OCI-M2 (cell line): ENCODE results near the gene RBP5.
"Not testable (repeated sequence)": the region's sequence is repeated elsewhere in the genome, so short reads cannot be mapped to it uniquely, and the experiment has no call there.

Experiments used
- DNase-seq: peaks from one replicate; lab custom pipeline; 2025; ENCODE audit not compliant: unreplicated experiment; lab: John Stamatoyannopoulos, UW

RBP5 gene

DNA sequence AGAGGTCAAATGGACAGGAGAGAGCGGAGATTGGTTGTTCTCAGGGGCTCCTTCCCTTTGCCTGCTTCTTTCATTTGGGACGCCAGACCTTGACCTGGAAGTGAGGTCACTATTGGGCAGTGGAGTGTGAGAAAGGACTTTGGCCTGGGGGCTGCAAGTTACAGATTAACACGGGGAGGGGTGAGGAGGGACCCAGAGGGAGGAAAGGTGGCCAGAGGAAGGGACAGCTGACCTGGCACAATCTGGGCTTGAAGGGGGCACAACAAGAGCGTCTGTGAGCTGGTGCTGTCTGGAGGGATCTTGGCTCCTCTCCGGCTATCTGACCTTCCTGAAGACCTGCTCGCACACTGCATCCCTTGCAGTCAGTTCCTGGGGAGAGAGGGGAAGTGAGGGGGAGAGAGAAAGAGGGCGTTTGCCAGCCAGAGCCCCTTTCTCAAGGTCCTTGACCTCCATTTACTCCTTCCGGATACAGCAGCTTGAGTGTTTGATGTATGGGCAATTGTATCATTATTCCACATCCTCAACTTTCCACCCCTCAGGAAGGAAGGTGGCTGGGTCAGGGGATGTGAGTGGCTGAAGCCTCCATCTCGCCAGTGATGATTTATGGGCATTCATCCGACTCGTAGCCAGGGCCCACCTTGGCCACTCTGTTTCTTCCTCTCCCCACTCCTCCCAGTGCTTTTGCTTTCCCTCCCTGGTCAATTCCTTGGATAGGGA, 4.7 kb downstream of the RBP5 start:
- DNase-seq = no peak

- no peak for DNase-seq
Measured at GRCh38 chr12:7122811-7123769, 5.6 kb downstream of the RBP5 start.

DNA sequence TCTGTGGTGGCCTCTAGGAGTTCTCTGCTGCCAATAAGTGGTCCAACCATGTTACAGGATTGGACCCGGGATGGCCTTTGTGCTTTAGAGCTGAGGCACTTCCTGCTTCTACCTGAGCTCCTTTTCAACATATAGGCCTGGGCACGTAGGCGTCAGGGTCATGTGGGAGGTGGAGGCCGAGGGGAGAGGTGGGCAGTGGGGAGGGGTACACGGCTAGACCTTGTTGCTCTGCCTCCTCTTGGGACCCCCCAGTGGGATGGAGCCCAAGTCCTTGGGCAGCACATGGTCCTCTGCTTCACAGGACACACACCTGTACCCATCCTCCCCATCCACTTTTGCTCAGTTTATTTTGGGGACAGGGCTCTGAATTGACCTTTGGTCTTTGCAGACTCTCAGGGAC, 7.4 kb downstream of the RBP5 start:
- no peak for DNase-seq

DNA sequence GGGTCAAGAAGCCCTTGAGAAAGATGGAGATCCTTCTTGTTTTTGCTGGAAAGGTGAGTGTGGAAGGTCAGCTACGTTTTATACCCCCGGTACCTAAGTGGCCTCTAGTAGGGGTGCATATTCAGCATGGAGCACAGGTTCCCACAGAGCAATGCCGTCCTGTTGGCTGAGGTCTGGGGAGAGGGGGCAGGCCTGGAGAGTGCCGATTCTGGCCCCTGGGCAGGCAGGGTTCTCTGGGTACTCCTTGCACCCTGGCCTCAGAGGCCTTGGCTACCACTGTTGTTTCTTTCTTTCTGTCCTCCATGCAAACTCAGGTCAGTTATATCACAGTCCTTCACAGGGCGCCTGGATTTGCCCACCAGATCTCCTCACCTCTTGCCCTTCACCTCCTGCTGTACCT, 8.5 kb downstream of the RBP5 start:
- DNase-seq = no peak

DNA sequence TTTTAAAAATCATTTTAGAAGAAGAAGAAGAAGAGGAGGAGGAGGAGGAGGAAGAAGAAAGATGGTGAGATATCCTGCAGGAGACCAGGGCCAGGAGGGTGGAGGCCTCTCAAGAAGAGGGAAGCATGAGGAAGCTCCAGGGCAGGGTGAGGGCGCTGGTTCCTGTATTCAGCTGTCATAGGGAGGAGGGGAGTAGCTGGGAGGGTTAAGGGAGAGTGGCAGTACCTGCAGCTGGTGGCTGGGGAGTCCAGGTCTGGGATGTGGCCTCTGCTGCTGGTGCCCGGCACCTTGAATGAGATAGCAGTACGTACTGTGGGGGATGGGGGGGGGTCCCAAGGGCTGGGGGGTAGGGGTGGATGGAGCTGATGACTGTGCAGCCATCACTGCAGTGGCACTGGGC, 9.8 kb downstream of the RBP5 start:
- no peak for DNase-seq

GRCh38 chr12:7117670-7118069, 11.0 kb downstream of the RBP5 start:
- DNase-seq = no peak

DNA sequence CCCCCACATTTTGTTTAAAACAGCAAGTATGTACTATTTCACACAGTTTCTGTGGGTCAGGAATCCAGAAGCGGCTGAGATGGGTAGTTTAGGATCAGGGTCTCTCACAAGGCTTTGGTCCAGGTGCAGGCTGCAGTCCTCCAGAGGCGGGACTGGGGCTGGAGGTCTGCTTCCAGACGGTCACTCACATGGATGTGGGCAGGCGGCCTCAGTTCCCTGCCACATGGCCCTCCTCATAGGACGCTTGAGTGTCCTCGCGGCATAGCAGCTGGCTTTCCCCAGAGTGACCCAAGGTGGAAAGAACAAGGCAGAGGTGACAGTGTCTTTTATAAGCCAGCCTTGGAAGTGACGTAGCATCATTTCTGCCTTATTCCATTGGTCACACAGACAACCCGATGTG, 11.8 kb downstream of the RBP5 start:
- no peak for DNase-seq

GRCh38 chr12:7116196-7116595, 12.5 kb downstream of the RBP5 start:
- DNase-seq = no peak

- no peak for DNase-seq
Measured at GRCh38 chr12:7114851-7115250, 13.8 kb downstream of the RBP5 start.

GRCh38 chr12:7114008-7114407, 14.7 kb downstream of the RBP5 start:
- DNase-seq = no peak

DNA sequence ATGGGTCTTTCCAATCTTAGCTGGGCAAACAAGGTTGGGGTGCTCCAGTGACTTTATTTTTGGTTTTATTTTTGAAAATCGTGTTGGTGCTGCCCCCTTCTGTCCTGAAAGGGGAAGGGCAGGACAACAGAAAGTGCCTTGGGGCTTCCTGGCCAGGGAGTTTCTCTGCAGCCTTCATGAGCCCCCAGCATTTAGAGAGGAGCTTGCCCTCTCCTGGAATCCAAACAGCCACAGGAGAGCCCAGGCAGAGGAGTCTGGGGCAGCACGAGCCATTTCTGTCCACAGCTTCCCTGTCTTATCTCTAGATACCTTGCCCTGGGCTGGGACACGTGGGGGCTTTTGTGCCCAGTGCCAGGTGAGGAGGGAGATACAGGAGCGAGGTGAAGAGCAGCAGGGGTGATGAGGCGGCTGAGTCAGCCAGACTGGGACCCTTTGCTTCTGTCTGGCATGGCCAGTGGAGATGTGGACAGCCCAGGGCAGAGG, 15.3 kb downstream of the RBP5 start:
- no peak for DNase-seq

GRCh38 chr12:7112041-7112440, 16.6 kb downstream of the RBP5 start:
- DNase-seq = no peak

- DNase-seq = no peak
Measured at GRCh38 chr12:7110661-7111060, 18.0 kb downstream of the RBP5 start.

- no peak for DNase-seq
Measured at GRCh38 chr12:7109572-7109920, 19.1 kb downstream of the RBP5 start.

DNA sequence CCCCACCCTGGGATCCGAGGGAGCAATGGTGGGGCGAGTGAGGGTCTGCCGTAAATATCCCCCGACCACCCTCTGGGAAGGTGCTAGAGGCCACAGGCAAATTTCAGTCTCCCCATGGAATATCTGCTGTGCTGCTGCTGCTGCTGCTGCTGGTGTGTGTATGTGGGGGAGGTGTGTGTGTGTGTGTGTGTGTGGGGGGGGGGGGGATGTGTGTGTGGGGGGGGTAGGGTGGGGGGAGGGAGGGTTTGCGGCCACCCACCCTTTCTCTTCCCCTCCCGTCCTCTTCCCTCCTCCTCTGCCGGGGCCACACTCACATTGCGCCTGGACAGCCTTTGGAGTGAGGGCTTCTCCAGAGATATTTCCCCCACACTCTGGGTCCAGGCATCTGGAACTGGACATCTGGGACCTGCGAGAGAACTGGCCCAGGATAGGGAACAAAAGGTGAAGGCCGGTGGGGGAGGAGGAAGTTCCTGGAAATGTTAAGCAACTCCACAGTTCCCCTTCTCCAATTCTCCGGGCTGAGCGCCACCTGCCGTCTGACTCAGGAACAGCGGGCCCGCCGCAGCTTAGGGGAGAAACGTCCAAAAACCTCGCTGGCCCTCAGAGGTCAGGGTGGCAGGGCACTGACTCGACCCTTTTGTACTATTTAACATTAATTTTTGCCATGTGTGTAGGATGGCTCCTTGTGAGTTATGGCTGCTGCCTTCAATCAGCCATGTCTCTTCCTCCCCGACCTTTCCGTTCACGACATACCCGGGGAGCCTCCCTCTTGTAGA, 19.7 kb downstream of the RBP5 start, which contains the start of gene C1RL:
Gene C1RL (minus strand): TSS at position 419 of the 776 bp plus-strand sequence. CDS start 34 bp downstream, at position 385.
- no peak for DNase-seq

- no peak for DNase-seq
Measured at GRCh38 chr12:7108003-7108795, 20.5 kb downstream of the RBP5 start.

DNA sequence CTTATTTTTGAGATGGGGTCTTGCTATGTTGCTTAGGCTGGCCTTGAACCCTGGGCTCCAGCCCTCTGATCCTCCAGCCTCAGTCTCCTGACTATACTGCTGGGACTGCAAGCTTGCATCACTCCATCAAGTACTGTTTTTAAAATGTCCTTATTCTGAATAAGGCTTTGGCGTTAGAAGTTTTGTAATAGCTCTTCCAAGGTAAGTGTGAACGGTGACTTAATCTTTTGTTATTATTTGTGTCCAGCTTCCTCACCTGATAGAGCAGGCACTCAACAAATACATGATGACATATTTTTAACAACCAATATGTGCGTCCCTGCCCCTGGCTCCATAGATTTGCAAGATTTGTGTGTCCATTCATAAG, 21.1 kb downstream of the RBP5 start:
- no peak for DNase-seq

- DNase-seq = not testable (repeated sequence)
Measured at GRCh38 chr12:7107181-7107580, 21.5 kb downstream of the RBP5 start.

- no peak for DNase-seq
Measured at GRCh38 chr12:7106082-7106481, 22.6 kb downstream of the RBP5 start.

DNA sequence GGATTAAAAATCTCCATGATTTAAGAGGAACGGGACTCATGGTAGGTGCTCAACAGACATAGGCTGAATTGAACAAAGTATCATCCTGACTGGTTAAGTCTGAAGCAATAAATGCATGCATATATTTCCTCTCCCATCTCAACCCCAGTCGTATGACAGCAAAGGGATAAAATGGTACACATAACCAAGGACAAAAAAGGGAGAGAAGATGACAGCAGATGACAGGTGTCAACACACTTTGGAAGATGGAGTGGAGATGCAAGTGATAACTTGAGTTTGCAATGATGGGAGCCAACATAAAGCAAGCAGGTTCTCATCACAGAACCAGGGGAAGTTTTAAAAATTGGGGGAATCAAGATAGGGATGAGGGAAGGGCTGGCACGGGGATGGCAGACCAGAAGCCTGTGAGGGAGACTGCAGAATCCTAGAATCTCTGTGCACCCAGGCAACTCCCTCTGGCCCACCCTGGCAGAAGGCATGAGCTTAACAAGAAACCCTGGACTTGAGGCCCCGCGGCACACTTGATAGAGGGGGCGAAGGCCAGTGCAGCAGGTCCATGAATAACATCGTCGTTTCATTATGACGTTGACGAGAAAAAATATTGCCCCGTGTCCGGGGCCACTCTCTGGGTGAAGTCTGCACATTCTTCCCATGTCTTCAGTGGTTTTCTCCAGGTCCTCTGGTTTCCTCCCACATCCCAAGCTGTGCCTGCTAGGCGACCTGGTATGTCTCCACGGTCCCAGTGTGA, 24.7 kb downstream of the RBP5 start:
- DNase-seq = no peak
